NCI-H82 treated with DMSO at 0.1 percent for 48 hours (cell line): ENCODE data around the gene SLC6A20.

Experiments used
- DNase-seq: peaks from one replicate; lab custom pipeline; 2025; ENCODE audit not compliant: unreplicated experiment; lab: John Stamatoyannopoulos, UW

Gene SLC6A20

GRCh38 chr3:45730409-45731154, 65.8 kb downstream of the SLC6A20 start:
- DNase-seq: no peak

- no peak for DNase-seq
These were observed 66.7 kb downstream of the SLC6A20 start for GRCh38 chr3:45729614-45730013.

GRCh38 chr3:45724911-45725310, 71.4 kb downstream of the SLC6A20 start:
- DNase-seq: no peak

GRCh38 chr3:45719655-45720487, 76.5 kb downstream of the SLC6A20 start:
- DNase-seq: no peak

- DNase-seq: no peak
These were observed 79.5 kb downstream of the SLC6A20 start for GRCh38 chr3:45716790-45717336.

DNA sequence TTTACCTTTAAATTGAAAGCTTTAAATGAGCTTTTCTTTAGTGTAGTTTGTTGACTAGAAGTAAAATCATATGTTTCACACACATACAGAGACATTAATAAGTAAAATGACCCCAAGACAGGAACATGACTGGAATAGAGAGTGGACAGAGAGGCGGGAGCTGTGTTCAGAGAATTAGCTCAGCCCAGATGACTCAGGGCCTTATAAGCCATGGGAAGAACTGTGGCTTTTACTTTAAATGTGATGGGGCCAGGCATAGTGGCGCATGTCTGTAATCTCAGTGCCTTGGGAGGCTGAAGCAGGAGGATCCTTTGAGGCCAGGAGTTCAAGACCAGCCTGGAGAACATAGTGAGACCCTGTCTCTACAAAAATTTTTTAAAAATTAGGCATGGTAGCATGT, 80.4 kb downstream of the SLC6A20 start:
- DNase-seq: no peak

DNA sequence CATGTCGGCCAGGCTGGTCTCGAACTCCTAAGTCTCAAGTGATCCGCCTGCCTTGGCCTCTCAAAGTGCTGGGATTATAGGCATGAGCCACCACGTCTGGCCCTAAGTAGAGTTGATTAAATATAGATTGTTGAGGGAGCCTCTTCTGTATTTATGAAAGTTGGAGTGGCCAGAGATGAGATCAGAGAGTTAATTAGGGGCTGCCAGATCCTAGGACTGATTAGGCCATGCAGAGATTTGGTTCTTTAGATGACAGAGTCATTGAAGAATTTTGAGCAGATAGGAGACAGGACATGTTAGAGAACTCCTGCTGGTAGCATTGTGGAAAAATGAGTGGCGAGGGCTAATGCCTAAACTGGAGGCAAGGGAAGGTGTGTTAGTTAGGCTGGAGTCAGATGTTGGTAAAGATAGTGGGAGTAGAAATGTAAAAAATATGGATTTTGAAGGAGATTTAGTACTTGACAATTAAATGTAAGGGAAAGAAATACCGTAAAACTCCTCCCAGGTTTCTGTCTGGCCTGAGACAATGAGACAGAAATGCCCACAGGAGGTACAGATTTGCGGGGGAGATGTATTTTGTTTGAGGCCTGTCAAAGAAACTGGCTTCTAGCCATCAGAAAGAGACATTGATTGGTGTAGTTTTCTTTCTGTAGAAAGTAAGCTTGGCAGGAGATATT, 83.8 kb downstream of the SLC6A20 start:
- DNase-seq: no peak

GRCh38 chr3:45711931-45712330, 84.4 kb downstream of the SLC6A20 start:
- DNase-seq: no peak

DNA sequence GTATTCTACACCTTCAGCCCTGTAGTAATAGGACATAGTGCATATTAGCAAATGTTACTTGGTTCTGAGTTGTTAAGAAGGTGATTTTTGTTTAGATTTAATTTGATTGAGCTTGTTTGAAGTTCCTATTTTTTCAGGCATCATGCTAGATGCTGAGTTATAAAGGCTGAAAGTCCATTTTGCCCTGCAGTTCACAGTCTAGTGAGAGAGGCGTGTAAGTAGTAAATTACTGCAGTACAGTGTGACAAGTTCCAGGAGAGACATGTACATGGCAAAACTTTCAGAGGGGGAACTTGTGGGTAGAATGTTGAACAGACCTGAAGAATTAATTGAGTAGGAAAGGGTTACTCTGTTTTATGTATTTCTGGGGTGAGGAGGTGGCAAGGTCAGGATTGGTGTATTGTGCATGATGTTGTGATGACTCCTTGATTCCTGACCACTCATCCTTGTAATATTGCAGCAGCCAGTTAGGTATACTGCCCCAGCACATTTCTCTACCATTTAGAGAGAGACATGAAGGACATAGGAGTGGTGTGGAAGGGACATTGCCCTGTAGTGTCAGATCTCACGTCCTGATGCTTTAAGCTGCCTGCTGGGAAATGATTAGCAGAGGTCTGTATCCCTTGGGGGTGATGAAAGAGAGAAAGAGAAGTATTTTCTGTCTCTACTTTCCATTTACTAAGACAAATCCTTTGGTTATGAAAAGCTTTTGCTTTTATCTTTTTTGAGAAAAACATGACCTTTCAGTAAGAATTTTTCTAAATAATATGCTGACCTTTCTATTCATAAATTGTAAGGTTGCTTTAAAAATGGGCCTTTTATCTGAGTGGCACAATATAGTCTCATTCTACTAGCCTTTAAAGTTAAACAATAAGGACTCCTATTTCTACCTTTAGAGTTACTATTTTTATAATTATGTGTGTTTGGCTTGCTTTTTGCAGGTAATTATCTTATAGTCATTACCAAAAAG, 90.2 kb downstream of the SLC6A20 start:
- no peak for DNase-seq
